Bronchial epithelial cell (primary cell): ENCODE results near the gene CEND1. TPM values are rescaled to one million over a fixed set of nuclear protein-coding genes. Genes with fewer than 3 reads are reported as not detected.

Source experiments
- DNase-seq: peaks from one replicate; pipeline ENCODE4 v3.0.0-alpha.2; 2010; ENCODE audit warnings: low read depth
- FAIRE-seq: peaks from 2 replicates; lab custom pipeline; 2011; peaks lifted over from hg19 to GRCh38; lab: Jason Lieb, UNC
- H3K27me3 ChIP-seq: 2 replicates; pipeline ENCODE4 v1.5.1; 2011; ENCODE audit warnings: low read length; ENCODE audit not compliant: control insufficient read depth, insufficient read depth
- H3K36me3 ChIP-seq: 2 replicates; pipeline ENCODE4 v1.5.1; 2011; ENCODE audit warnings: low read length; ENCODE audit not compliant: control insufficient read depth, insufficient read depth
- H3K4me3 ChIP-seq: 2 replicates; pipeline ENCODE4 v1.5.1; 2011; ENCODE audit warnings: mild to moderate bottlenecking, low read depth, low read length, control low read depth
- CTCF ChIP-seq: IDR thresholded peaks from 2 replicates; pipeline ENCODE4 v1.5.1; 2011; ENCODE audit warnings: mild to moderate bottlenecking, moderate library complexity, low read length, control low read depth, inconsistent platforms; ENCODE audit not compliant: insufficient read depth, severe bottlenecking
- total RNA-seq: library from RNA; depleted of rRNA; stranded (reverse); fragments of >200 nt; gene quantifications from 2 replicates; pipeline ENCODE4 v1.2.1, GENCODE V29; 2014

Gene CEND1
- total RNA-seq, 1 donor from 2014 or later: not detected

- TF ChIP-seq CTCF: no peak
- H3K27me3 ChIP-seq: peaks cover 2% of the 10 kb centered on the region
- DNase-seq: no peak
These were observed 36.9 kb upstream of the CEND1 start for GRCh38 chr11:826836-827145.

GRCh38 chr11:826227-826621 is 36.3 kb upstream of the CEND1 start:
- peaks cover 2% of the 10 kb centered on the region for H3K27me3 ChIP-seq
- no peak overlapping the region for H3K4me3 ChIP-seq
- no peak for FAIRE-seq

More at GRCh38 chr11:826836-827145, 36.9 kb upstream of the CEND1 start:
- FAIRE-seq: no peak
- Histone ChIP-seq H3K36me3 (peaks cover 16% of the 10 kb centered on the region), H3K4me3 (peak overlapping the region; percentile 29)

DNA sequence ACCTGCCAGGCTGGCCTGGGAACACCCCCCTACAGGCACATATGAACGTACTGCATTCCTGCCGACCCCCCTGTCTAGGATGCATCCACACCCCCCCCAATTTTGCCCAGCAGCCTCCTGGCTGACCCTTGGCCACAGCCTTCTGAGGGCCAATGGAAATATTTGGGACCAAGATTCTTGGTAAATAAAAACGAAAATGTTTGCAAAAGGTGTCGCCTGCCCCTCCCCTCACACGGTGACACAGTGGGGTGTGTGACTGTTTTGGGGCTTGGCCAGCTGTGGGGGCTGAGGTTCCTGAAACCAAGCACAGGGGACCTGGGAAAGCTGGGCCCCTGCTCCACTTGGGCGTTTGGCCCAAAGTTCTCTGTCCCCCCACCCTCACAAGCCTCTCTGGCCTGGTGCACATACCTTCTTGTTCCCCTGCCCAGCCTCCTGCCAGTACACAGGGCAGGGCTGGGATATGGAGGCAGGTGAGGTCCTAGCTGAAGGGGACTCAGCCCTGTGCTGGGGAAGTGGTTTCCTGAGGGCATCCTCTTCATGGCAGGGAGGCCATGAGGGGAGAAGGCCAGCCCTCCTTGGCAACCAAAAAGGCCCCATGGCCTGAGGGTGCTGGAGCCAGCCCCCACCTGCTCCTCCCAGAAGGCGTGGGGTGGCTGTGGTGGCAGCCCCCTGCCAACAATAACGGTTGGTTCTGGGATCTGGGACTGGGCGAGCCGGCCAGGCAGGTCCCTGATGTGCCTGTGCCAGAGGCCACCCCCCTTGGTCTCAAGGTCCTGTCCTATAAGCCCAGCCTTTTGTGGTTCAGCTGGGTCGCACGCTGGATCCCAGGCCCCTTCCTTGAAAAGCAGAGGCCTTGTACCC is 35.7 kb upstream of the CEND1 start:
- no peak for TF ChIP-seq CTCF
- peaks cover 2% of the 10 kb centered on the region for H3K27me3 ChIP-seq
- no peak overlapping the region for H3K4me3 ChIP-seq
- no peak for DNase-seq
- H3K36me3 ChIP-seq: peaks cover 18% of the 10 kb centered on the region
- no peak for FAIRE-seq

More at GRCh38 chr11:826227-826621, 36.3 kb upstream of the CEND1 start:
- H3K36me3 ChIP-seq: peaks cover 18% of the 10 kb centered on the region
- no peak for DNase-seq
- no peak for TF ChIP-seq CTCF

GRCh38 chr11:824942-825341 is 35.1 kb upstream of the CEND1 start:
- H3K27me3 ChIP-seq: peaks cover 2% of the 10 kb centered on the region
- FAIRE-seq (no peak), DNase-seq (no peak)
- H3K36me3 ChIP-seq: peaks cover 18% of the 10 kb centered on the region
- no peak for TF ChIP-seq CTCF
- no peak overlapping the region for H3K4me3 ChIP-seq

GRCh38 chr11:824292-824880 is 34.5 kb upstream of the CEND1 start:
- DNase-seq: no peak
- peaks cover 18% of the 10 kb centered on the region for H3K36me3 ChIP-seq
- no peaks in the 10 kb centered on the region for H3K27me3 ChIP-seq
- TF ChIP-seq CTCF: no peak
- no peak for FAIRE-seq
- no peak overlapping the region for H3K4me3 ChIP-seq
